Prostate gland (tissue), 2 donors: ENCODE measurements around the gene COL4A2.

Experiments used
- POLR2A ChIP-seq: fragments of 450-650 bp; IDR thresholded peaks from one replicate; pipeline ENCODE4 v1.6.1; 2016; ENCODE audit warnings: antibody characterized with exemption, mild to moderate bottlenecking
- POLR2AphosphoS5 ChIP-seq: sonication (generic); formaldehyde crosslinking; IDR thresholded peaks from one replicate; pipeline ENCODE4 v1.6.1; 2017; ENCODE audit warnings: antibody characterized with exemption
- TF ChIP-seq, protein P1 (sequence below), 4 experiments: fragments of 200-600 bp in 2 of 4; fragments of 450-650 bp in 2 of 4; sonication (generic) in 2 of 4; IDR thresholded peaks; 1 replicate in 3 of 4; 2 replicates in 1 of 4; pipeline ENCODE4 v1.5.1; 2016 to 2019; ENCODE audit warnings: antibody characterized with exemption in 4 of 4, mild to moderate bottlenecking in 2 of 4, moderate library complexity in 2 of 4

DNA sequence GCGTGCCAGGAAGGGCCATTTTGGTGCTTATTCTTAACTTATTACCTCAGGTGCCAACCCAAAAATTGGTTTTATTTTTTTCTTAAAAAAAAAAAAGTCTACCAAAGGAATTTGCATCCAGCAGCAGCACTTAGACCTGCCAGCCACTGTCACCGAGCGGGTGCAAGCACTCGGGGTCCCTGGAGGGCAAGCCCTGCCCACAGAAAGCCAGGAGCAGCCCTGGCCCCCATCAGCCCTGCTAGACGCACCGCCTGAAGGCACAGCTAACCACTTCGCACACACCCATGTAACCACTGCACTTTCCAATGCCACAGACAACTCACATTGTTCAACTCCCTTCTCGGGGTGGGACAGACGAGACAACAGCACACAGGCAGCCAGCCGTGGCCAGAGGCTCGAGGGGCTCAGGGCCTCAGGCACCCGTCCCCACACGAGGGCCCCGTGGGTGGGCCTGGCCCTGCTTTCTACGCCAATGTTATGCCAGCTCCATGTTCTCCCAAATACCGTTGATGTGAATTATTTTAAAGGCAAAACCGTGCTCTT is 205.2 kb downstream of the COL4A2 start:
- TF ChIP-seq, protein P1, sequence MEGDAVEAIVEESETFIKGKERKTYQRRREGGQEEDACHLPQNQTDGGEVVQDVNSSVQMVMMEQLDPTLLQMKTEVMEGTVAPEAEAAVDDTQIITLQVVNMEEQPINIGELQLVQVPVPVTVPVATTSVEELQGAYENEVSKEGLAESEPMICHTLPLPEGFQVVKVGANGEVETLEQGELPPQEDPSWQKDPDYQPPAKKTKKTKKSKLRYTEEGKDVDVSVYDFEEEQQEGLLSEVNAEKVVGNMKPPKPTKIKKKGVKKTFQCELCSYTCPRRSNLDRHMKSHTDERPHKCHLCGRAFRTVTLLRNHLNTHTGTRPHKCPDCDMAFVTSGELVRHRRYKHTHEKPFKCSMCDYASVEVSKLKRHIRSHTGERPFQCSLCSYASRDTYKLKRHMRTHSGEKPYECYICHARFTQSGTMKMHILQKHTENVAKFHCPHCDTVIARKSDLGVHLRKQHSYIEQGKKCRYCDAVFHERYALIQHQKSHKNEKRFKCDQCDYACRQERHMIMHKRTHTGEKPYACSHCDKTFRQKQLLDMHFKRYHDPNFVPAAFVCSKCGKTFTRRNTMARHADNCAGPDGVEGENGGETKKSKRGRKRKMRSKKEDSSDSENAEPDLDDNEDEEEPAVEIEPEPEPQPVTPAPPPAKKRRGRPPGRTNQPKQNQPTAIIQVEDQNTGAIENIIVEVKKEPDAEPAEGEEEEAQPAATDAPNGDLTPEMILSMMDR (IDR thresholded peaks at IDR 0.05) = no peak
- TF ChIP-seq POLR2AphosphoS5 (no peak), POLR2A (no peak)
